Activated CD4-positive, alpha-beta T cell treated with anti-CD3 and anti-CD28 coated beads for 4 hours (primary cell): Measurements from ENCODE around the gene SCG5.
"Not testable (repeated sequence)": the region's sequence is repeated elsewhere in the genome, so short reads cannot be mapped to it uniquely, and the experiment has no call there.

Experiments
- DNase-seq, 2 donors: peaks; one replicate each; pipeline ENCODE4 v3.0.0-alpha.2; 2020

Gene SCG5, protein sequence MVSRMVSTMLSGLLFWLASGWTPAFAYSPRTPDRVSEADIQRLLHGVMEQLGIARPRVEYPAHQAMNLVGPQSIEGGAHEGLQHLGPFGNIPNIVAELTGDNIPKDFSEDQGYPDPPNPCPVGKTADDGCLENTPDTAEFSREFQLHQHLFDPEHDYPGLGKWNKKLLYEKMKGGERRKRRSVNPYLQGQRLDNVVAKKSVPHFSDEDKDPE

DNA sequence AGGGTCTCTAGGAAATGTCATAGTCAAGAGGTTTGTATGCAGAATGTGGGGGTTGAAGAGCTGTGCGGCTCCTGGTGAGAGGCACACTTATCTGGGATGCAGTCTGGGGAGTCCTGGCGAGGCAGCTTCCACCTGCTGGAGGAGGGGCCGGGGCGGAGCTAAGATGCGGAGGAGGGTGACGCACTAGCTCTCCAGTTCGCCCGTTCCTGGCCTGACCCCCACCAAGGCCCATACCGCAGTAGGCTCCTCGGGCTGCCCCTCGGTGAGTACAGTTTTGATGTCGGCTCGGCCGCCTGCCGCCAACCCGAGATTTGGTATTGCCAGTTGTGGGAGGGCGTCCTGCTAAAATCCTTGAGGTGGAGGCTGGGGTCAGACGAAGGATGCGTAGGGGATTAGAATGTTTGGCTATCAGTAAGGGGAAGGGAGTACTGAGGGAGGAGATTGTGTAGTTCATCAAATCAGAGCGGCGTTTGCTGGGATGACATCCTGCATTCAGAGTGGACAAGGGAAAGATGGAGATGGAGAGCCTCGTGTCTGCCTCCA is at the start of gene SCG5:
Gene SCG5, plus strand, starts transcription at position 194 of the 543 bp plus-strand sequence. CDS start 1,883 bp downstream, outside the sequence.
- DNase-seq = no peak

DNA sequence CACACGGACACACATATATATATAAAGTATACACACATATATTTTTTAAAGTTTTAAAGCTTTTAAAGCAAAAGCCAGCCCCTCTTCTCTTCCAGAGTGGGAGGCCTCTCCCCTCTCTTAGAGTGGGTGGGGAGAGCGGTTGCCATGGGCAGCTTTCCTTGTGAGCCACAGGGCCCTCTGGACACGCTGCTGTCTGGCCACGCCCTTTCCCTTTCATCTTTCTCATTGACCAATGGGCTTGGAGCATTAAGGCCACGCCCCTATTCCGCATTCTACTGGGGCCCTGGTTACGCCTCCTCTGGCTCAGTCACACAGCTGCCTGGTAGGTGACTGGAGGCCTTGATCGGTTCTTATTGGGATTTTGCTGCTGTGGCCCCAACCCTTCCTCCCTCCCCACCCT is 48.4 kb upstream of the SCG5 start, which contains the start of gene GOLGA8N:
Gene GOLGA8N, plus strand, starts transcription at position 306 of the 400 bp plus-strand sequence.
- not testable (repeated sequence) for DNase-seq

DNA sequence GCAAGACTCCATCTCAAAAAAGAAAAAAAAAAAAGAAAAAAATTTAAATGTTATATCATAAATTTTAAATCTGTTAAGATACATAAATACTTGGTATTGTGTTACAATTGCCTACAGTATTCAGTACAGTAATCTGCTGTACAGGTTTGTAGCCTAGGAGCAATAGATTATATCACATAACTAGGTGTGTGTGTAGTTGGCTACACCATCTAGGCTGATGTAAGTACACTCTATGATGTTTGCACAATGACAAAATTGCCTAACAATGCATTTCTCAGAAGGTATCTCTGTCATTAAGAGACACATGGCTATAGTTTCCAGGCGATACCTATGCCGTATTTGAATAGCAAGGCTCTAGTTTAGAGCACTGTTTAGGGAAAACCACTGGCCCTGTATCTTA is 32.0 kb upstream of the SCG5 start:
- DNase-seq = not testable (repeated sequence)

DNA sequence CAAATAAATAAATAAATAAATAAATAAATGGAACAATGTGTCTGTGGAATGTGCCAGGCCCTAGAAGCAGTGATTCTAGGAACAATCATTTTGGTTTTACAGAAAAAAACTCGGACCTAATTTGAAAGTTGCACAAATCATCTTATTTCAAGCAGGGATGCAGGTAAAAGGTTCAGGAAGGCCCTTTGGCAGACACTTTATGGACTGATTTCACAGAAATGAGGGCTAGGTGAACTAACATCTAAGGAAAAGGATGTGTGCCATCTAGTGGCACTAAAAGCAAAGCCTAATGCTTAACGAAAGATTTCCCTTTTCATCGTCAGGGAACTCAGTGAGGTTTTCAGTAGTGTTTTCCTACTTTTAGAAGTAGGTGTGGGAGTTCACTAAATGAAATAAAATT is 30.8 kb upstream of the SCG5 start:
- DNase-seq = not testable (repeated sequence)

DNA sequence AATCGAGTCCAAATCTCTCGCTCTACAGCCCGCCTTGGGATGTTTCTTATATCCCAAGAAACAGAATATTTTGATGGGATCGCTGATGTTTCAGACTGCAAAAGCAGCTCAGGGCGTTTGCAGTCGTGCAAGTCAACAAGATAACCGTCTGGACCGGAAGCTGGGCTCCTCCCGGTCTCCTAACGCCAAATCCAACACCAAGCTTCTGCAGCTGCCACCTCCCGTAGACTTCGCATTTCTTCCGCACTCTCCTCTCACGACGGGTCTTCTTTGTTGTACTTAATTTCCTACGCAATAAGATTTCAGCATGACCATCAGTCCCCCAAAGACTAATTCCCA is 26.8 kb upstream of the SCG5 start:
- DNase-seq = not testable (repeated sequence)

DNA sequence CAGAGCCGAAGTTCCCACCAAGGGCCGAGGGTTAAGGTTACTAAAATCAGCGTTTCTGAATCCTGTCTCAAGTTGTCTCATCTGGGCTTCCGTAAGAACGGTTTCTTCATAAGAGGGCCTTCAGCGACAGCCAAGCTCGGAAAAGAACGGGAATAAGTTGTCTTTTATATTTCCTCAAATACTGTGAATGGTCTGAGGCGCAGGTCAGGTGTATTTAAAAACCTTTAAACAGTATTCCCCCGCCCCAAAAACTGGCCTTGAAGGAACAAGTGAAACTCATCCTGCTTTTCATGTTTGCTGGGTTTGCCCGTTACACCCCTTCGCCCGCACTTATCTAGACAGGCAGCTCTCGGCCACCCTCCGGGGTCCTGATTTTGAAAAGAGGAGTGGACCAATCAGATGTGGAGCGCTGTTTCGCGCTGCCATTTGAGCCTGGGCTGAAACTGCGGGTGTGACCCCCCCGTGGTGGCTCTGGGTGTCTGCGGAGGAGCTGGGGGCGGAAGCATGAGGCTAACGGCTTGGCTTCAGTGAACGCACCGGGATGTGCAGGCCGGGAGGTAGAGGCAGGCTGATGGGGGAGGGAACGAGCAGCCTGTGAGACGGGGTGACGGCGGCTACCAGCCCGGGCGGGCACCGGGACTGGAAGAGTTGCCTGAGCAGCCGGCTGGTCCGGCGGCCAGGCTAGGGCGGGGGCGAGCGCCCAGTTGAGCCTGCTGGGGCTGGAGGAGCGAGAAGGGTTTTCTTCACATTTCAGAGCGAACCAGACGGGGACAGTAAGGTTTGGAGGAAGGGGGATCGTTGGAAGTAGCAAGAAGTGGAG is 26.2 kb upstream of the SCG5 start, which contains the start of gene ARHGAP11A:
Gene ARHGAP11A, plus strand, starts transcription at position 454 of the 820 bp plus-strand sequence. CDS start 708 bp downstream, outside the sequence.
- peak; percentile 75 to 82 for DNase-seq

DNA sequence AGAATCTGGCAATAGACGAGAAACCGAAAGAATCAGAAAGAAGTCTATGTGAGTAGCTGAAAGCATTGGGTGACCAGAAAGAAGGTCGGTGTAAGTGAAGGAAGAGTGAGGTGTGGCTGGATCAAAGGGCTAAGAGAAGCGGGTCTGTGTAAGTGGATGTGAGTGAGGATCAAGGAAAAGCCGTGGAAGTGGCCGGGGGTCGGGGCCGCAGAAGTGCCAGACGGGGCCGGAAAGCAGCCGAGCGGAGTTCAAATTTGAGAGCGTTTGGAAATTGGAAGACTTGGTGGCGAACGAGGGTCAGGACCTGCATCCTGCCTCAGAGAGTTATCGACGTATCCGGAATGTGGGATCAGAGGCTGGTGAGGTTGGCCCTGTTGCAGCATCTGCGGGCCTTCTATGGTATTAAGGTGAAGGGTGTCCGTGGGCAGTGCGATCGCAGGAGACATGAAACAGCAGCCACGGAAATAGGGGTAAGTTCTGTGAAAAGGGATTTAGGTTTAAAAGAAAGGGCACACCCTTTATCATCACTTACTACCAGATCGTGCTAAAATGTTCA is 25.6 kb upstream of the SCG5 start:
- peak in 1 of 2 donors; percentile 4 for DNase-seq

DNA sequence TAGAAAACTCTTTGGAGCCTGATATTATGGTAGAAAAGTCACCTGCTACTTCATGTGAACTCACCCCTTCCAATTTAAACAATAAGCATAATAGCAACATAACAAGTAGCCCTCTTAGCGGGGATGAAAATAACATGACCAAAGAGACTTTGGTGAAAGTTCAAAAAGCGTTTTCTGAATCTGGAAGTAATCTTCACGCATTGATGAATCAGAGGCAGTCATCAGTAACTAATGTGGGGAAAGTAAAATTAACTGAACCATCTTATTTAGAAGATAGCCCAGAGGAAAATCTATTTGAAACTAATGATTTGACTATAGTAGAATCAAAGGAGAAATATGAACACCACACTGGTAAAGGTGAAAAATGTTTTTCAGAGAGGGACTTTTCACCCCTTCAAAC is 5.1 kb upstream of the SCG5 start:
- no peak for DNase-seq

DNA sequence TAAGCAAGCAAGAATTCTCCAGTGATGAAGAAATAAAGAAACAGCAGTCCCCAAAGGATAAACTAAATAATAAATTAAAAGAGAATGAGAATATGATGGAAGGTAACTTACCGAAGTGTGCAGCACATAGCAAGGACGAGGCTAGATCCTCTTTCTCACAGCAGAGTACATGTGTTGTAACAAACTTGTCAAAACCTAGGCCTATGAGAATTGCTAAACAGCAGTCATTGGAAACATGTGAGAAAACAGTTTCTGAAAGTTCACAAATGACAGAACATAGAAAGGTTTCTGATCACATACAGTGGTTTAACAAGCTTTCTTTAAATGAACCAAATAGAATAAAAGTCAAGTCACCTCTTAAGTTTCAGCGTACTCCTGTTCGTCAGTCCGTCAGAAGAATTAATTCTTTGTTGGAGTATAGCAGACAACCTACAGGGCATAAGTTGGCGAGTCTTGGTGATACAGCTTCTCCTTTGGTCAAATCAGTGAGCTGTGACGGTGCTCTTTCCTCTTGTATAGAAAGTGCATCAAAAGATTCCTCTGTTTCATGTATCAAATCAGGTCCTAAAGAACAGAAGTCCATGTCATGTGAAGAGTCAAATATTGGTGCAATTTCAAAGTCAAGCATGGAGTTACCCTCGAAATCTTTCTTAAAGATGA is 4.5 kb upstream of the SCG5 start:
- no peak for DNase-seq

DNA sequence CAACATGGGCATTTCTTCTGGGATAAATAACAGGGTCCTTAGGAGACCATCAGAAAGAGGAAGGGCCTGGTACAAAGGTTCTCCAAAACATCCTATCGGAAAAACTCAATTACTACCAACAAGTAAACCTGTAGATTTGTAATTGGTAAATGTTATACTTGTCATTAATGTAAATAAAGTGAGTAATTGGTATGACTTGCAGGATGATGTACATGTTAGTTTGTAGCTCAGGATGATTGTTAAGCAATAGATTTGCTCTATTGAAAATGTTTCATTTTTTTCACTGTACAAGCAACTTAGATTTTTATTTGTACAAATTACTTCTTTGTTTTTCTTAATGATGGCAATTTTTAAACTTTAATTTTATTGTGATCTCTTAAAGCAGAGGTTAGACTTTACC is 3.8 kb upstream of the SCG5 start:
- no peak for DNase-seq

DNA sequence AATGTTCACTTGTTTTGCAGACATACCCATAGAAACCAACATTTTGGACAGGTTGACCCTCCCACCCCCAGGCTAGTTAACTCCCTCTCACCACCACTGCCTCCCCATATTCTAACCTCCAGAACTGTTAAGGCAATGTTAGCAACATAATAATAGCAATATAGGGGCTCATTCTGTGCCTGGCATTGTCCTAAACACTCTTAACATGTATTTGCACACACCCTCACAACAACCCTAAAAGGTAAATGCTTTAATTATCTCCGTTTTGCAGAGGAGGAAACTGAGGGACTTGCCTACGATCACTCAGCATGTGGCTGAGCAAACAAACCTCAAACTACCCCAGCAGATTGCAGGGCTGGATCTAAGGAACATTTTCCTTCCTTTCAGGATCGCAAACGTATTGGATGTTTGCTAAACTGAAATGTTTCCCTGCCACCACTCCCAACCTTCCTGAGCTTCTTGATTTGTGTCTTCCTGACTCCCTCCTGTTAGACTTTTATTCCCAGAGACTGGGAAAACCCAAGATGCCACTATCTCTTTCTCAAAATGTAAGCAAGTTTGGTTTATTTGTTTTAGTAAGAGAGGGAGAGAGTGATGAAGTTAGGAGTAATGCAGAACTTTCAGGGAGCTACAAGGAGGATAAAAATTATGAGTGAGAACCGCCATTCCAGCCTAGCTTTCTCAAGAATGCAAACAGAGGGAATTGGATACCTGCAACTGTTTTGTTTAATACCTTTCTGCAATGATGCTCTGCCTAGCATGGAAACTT is 1.3 kb downstream of the SCG5 start:
- no peak for DNase-seq

DNA sequence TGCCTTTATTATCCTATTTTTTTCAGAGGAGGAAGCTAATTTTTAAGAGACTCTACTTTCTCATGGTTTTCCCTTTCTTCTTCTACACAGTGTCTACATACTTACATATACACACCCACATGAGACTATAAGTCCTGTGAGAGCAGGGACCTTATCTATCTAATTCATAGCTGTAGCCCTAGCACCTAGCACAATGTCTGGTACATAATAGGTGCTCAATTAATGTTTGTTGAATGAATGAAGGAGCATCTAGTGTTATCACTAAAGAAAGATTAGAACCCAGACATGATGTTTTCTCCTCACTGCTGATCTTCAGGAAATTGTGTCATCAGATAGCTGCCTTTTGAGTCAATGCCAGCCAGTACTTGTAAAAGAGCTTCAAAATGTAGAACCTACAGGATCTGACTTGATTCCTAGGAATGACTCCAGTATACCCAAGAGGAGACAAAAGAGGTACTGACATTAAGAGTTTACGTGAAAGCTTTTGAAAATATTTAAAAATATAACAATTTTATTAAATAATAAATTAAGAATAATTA is 2.5 kb downstream of the SCG5 start:
- no peak for DNase-seq

DNA sequence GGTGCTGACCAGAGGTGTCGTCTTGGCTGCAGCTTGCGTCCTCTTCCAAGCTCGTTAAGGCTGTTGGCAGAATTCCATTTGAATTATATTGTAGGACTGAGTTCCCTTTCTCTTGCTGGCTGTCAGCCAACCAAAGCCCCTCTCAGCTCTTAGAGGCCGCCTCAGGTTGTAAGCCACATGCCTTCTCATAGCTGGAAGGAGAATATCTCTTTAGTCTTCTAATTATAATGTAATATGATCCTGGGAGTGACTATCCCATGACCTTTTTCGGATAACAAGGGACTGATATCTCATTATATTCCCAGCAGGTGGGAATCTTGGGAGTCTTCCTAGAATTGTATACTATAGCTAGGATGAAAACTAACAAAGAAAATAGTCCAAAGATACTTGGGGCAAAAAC is 4.8 kb downstream of the SCG5 start:
- no peak for DNase-seq

DNA sequence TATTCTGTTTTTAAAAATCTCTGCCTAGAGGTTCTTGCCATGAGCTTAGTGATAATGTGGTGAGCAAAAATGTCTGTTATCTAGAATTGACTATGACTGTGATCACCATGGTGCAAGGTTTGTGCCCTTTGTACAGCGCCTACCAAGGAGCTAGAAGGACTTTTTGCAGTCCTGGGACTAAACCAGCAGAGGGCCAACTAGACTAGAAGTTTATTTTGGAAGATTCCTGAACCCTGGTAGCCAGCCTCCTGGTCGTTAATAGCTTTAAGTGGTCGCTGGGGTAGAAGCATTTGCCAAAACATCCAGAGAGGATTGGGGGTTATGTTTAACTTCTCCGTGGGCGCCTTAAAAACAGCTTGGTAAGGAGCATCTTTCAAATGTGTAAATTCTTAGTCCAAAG is 7.8 kb downstream of the SCG5 start:
- DNase-seq = no peak

DNA sequence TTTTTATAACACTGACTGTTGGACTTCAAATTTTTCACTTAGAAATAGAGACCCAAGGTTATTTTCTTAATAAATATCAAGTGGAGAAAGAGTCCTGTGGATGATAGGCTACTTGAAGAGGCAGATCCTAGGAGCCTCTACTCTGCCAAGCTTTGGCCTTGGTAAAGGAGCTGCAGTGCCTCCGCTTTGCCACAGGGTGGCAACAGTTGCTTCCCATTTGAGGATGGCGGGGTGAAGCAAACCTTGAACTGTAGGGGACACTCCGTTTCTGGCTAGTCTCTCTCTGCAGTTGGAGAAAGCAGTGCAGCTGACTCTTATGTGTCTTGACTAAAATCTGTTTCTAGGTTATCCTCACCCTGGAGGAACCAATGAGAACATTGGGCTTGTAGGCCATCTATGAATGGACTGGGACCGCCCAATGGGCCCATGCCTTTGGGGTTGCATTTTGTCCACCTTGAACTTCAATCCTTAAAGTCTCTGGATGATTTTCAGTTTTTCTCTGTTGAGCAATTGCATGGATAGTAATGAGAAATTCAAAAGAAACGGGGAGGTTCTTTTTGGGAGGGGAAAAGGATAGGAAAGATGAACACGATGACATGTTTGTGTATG is 9.8 kb downstream of the SCG5 start:
- DNase-seq = peak; percentile 6 to 36

DNA sequence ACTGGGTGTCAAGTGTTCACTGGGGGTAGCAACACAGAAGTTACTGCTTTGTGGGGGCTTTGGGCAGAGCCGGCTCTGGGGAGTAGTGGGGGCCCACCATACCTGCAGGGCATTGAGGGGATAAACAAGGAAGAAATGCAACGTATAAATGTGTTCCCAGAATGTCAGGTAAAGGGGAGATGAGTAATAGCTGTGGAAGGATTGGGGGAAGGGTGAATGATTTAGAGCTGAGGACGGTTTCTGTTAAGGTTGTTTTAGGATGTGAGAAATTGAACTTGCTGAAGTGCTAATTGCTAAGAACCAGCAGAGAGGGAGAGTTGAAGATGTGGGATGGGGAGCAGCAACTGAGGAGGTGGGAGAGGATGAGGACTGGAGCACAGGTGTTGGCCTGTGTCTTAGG is 10.7 kb downstream of the SCG5 start:
- no peak for DNase-seq

DNA sequence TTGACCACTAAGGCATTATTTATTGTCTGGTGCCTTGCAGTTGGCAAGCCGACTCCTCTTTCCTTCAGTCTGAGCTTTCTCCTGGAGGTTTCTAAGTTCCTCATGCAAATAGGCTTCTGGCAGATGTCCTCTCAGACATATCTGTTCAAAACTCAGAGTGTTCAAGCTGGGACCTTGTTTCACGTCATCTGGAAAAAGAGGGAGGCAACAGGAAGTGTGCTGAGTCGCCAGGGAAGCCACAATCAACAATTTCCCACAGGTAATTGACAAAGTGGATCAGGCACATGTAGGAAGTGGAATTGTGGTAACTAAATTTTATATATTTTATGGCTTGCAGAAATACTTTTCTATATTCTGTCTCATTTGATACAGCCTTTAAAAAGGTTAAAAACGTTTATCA is 14.6 kb downstream of the SCG5 start:
- DNase-seq = no peak

DNA sequence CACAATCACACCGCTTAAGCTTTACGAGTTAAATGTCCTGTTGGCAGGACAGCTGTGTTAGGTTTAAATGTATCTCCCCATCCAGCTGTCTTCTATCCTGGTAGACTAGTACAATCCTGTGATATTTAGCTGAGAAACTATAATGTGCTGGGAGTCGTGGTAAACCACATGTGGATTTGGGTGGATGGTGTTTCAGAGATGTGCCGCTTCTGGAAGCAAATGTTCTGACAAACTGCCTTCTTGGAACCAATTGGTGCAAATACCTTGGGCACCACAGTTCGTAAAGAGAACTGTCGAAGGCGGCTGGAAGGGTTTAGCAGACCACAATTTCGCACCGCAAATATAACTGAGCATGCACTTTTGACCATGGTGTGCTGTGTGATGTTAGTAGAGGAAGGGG is 15.0 kb downstream of the SCG5 start:
- DNase-seq = no peak

DNA sequence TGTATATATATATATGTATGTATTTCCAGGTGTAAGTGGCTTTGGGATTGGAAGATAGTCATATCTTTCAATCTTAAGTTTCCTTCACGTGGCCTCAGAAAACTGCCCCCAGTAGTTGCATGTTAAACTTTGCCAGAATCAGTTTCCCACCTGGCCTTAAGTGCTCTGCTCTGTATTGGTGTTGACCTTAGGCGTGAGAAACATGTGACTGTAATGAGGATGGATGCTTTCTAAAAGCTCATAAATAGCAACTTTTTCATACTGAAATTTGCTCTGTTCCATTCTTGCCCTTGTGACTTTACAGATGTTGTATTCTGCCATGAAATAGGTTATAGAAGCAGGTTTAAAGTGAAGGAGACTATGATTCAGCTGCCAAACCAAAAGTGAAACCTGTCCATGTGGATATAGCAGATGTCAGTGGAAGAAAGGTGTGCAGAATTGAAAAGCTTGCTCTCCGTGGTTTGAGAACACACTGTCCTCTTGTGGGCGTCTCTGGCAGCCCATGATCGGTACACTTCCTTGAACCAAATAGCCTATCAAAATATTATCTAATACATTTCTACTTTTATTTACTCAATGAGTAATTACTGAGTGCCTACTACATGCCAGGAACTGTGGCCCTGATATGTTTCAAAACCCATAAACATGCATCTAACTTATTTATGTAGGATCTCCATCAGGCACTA is 15.8 kb downstream of the SCG5 start:
- no peak for DNase-seq

DNA sequence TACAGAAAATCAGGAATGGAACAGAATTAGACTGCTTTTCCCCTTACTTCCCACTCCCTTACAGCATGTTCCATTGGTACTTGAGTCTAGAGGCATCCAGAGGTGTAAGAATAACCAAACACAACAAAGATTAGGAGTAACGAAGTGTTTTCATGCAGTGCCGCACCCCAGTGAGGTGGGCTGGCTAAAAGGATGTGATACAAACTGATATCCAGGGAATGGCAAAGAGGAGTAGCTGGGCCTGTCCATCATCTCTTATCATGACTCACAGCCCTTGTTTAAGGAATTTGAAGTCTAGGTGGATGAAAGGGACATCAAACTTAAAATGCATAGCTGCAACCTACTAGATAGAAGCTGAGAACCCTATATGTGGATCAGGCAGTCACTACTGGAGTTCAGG is 16.4 kb downstream of the SCG5 start:
- DNase-seq = no peak
